Right lobe of liver (tissue), 4 donors: ENCODE data around the gene R3HCC1L.

ENCODE experiments used
- CTCF ChIP-seq, 4 donors: fragments of 200-600 bp in 3 of 4; fragments of 450-650 bp in 1 of 4; IDR thresholded peaks; one replicate each; pipeline versions ENCODE4 v1.5.1 to v1.8.0; 2016 to 2022; ENCODE audit warnings: antibody characterized with exemption in 4 of 4, mild to moderate bottlenecking in 2 of 4
- POLR2A ChIP-seq: fragments of 450-650 bp; IDR thresholded peaks from one replicate; pipeline ENCODE4 v1.6.1; 2017; ENCODE audit warnings: antibody characterized with exemption, mild to moderate bottlenecking
- donor health status: DM: no; HTN: no; CAD: no.
- donor health status: DM: no; HTN: no; CAD: no.
- donor health status: DM: no; HTN: yes; CAD: no.

GRCh38 chr10:98223874-98224273 lies 89.4 kb downstream of the R3HCC1L start:
- TF ChIP-seq POLR2A: no peak
- TF ChIP-seq CTCF (IDR thresholded peaks at IDR 0.05): no peak
